HG02763 (cell line): ENCODE data around the gene UPF2.
"Not testable (repeated sequence)": the region's sequence is repeated elsewhere in the genome, so short reads cannot be mapped to it uniquely, and the experiment has no call there.

Source experiments
- ATAC-seq: cut with Tn5 transposase; IDR thresholded peaks from one replicate; pipeline ENCODE4 v1.9.1; 2021; ENCODE audit warnings: mild to moderate bottlenecking, moderate library complexity; ENCODE audit not compliant: unreplicated experiment

Gene UPF2

DNA sequence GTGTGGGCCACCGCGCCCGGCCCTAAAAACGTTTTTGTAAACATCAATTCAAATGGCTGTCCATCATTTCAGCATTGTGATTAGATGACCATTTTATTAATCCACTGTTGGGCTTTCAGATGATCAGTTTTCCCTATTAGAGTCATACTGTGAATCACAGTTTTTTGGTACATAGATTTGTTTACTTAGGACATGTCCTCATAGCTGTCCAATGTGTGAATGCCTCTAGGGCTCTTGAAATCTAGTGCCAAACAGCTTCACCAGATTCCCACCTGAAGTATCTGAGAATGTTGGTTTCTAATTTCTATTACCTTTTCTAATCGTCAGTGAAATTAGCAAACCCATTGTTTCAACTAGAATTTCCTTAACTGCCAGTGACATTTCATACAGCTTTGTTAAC lies 66.8 kb downstream of the UPF2 start:
- ATAC-seq, result no peak

DNA sequence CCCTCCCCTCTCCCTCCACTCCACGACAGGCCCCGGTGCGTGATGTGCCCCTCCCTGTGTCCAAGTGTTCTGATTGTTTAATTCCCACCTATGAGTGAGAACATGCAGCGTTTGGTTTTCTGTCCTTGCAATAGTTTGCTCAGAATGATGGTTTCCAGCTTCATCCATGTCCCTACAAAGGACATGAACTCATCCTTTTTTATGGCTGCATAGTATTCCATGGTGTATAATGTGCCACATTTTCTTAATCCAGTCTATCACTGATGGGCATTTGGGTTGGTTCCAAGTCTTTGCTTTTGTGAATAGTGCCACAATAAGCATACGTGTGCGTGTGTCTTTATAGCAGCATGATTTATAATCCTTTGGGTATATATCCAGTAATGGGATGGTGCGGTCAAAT lies 70.1 kb downstream of the UPF2 start:
- not testable (repeated sequence) for ATAC-seq

DNA sequence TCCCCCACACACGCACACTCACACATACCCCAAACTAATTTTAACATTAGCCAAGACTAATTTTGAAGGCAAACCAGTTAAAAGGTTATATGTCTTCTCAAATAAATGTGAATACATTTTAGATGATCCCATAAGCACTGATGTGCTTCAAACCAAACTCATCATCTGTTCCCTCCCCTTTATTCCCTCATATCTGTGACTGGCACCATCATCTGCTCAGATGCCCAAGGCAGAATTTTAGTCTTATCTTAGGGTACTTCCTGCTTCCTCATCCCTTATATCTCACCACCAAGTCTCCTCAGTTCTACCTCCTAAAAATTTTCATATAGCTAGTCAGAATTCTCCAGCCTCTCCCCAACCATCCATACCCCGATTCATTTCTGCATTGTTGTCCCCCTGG lies 80.4 kb downstream of the UPF2 start:
- ATAC-seq, result no peak

DNA sequence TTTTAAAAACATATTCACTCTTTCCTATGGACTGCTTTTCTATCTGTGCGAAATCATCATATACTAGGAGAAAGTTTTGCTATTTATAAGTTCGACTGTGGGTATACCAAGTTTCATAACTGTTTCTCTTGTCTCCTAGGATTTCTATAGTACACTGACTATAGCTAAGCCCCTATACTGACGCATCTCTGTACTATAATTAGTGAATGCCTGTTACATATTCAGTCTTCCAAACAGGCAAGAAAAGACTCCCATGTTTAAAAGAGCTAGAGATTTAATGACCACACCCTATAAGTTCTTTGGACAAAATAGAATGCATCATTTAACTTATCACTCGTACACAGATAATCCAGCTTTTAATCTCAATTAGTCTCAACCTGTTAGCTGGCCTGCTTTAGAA lies 80.8 kb downstream of the UPF2 start:
- ATAC-seq, result no peak

DNA sequence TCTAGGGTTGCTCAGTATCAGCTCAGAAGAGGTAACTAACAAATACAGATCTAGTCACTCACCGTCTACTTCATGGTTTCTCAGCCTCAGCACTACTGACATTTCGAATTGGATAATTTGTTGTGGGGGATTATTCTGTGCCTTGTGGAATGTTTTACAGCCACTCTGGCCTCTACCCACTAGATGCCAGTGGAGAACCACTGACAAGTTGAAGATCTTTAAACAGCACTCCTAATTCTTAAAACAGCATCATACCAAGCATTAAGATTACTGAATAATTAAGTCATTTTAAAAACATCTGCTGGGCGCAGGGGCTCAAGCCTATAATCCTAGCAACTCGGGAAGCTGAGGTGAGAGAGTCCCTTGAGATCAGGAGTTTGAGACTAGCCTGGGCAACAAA lies 82.6 kb downstream of the UPF2 start:
- ATAC-seq, result no peak

DNA sequence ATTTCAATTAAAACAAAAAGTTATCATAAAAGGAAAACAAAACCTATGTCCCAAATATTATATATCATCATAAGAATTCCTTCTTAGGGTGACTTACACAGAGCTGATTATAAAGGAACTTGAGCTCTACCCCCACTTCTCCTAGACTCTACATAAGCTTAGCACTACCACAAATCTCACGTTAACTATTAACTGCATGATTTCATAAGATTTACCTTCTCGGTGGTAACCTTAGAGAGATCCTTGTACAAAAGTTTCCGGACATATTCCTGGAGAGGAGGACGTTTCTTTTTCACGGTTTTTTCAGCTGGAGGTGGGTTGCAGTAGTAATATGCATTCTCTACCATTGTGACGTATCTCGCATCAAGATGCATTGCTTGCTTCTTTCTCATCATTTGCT lies 83.7 kb downstream of the UPF2 start:
- ATAC-seq, result no peak

DNA sequence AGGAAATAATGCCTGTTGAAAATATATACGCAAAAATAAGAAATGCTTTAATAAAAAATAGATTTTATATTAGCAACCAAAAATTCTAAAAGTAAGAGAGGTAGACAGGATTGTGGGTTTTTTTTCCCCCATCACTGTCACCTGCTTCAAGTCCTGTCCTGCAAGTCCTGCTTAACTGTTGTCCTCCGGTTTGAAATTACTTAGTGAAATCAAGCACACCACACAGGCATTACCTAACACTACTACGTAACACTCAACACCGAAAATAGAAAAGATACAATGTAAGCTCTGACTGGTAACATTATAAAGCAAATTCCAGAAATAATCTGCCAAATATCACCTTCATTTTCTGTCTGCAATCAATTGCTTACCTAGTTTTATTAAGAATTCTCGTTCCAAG lies 90.9 kb downstream of the UPF2 start:
- no peak for ATAC-seq

DNA sequence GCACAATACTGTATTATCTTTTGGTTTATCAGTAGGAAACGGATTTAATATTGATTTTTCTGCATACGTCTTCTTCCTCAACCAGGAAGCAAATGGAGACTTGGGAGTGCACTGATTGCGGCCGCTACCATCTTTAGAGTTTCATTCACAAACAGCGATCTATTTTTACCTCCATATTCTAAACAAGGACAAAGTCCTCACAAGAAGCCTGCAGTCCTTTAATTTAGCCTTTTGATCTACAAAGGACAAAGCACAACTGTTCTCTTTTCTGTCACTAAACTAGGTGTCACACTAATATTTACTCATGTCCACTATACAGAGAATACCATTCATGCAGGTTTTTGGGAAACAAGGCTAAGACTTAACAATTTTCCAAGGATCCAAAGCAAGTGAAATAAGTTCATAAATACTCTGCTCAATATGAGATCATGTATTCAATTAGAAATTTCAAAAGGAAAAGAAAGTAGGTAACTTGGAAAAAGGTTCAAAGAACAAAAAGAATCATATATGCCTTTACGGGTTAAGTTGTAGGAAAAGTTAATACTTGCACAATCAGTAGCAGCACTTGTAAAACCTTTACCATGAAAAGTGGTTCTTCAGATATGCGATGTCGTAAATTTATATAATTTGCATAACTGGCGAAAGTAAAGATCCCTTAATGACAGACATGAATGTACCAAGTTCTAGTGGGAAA lies 92.1 kb downstream of the UPF2 start:
- ATAC-seq, result no peak

DNA sequence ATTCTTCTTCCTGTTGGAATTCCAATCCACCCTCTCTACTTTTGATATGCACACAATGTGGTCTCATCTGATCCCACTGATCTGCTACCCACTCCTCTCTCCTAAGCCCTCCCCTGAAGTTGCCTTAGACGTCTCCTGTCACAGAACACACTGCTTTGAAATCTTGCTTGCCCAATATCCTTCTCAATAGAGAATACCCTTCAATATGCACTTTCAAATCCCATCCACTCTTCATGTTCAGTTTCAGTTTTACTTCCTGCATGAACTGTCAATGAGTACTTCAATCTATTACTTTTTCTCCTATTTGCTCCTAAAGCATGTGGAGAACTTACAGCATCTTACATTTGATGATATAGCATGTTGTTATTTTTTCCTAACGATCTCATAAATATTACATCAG lies 93.5 kb downstream of the UPF2 start:
- no peak for ATAC-seq

DNA sequence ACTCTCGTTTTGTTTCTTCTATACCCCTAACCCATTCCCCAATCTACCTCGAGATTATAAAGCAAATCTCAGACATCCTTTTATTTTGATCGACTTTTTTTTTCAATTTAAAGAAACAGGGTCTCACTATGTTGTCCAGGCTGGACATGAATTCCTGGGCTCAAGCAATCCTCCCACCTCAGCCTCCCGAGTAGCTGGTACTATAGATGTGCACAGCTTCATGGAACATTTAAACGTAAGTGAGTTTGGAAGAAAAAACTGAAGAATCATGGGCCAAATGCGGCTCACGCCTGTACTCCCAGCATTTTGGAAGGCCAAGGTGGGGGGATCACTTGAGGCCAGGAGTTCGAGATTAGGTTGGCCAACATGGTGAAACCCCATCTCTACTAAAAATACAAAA lies 96.0 kb downstream of the UPF2 start:
- ATAC-seq, result no peak

DNA sequence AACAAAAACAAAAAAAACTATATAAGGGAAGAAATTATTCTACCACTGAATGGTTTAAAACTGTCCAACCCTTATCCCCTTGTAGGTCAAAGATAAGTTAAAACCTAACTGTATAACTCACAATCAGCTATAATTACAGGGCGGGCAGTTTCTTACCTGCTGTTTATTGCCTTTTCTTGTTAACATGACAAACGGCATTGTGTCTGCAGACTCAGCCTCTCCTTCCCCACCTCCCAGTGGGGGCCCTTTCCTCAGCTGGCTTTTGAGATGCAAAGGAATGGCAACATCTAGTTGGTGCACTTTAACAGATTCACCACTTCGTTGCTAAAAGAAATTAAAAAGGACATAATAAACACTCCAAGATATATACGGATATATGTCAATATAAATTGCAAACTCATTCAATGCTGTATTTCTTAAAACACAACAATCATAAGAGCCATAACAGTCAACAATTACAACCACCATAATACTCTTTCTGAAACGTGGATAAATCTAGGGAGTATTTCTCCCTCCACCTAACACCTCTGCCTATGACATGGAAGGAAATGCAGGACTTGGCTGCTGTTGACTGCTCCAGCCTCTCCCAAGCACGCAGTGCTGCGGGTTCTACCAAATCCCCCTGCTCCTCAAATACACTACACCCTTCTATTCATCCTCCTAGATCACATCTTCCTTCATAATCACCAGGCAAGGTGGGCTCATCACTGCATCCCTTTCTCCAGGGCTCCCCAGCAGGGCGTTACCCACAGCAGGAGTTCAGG lies 106.0 kb downstream of the UPF2 start:
- no peak for ATAC-seq

DNA sequence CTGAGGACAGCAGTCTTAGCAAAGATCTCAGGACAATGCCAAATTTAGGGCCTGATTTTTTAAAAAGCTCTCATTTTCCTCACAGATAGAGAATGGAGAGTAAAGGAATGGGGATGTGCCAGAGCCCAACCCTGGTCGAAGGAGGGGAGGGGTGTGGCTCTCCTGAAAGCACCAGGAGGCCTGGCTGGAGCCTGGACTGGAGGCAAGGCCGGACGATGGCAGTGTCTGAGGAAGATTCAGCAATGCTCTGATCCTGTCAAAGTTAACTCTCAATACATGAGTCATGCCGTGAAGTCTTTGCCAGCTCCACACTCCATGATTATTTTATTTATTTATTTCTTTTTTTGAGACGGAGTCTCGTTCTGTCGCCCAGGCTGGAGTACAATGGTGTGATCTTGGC lies 108.3 kb downstream of the UPF2 start:
- ATAC-seq, result no peak

DNA sequence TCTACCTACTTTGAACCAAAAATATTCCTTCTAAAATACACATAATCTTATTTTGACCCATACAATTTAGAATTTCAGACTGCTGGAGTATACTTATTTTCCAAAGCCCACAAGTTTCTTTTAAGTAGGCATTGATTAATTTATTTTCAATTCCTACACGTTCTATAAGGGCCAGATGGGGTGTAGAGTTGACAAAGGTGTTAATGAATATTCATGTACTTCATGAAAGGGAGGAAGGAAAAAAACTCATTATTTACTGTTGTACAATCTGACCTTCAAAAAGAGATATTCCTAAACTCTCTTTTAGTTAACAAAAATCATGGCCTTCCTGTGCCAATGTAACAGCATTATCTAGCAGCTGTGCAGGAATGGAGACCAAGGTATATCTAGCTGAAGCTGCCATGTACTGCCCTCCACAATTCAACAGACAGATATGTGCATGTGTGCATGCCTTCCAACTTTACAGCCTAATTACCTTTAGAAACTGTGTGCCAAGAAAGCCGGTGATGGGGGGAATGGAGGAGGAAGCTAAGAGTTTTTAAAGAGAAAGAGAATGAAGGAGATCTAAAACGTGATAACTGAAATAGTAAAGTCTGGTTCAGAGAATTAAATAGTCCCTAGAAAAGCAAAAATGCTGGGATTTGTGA lies 108.9 kb downstream of the UPF2 start:
- ATAC-seq, result no peak

DNA sequence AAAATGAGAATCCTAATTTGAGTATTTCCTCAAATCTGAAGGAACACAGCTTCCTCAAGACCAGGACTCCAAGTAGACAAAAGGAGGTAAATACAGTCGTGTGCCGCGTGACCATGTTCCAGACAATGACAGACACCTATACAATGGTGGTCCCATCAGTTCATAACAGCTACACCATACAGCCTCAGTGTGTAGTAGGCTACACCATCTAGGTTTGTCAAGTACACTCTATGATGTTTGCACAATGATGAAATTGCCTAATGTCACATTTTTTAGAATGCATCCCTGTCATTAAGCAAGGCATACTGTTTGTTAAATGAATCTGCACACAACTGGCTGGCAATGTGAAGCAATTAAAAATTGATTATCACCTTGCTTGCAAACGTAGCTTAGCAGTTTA lies 111.6 kb downstream of the UPF2 start:
- no peak for ATAC-seq

DNA sequence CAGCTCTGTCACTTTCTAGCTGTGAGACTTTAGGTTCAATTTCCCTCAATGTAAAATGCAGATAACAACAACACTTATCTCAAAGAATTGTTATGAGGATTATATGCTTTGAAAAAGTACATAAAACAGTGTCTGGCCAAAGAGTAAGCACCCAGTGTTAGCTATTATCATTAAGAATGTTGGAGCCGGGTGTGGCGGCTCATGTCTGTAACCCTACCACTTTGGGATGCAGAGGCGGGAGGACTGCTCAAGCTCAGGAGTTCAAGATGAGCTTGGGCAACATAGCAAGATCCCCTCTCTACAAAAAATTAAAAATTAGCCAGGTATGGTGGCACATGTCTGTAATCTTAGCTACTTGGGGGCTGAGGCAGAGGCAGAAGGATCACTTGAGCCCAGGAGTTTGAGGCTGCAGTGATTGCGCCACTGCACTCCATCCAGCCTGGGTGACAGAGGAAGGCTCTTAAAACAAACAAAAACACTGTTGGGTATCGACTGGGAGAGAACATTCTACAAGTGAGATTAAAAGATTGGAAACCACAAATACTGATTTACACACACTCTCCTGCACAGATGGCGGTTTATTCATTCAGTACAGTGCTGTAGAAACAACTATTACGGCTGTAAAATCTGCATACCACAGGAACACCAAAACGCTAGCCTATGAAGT lies 112.2 kb downstream of the UPF2 start:
- ATAC-seq, result no peak

DNA sequence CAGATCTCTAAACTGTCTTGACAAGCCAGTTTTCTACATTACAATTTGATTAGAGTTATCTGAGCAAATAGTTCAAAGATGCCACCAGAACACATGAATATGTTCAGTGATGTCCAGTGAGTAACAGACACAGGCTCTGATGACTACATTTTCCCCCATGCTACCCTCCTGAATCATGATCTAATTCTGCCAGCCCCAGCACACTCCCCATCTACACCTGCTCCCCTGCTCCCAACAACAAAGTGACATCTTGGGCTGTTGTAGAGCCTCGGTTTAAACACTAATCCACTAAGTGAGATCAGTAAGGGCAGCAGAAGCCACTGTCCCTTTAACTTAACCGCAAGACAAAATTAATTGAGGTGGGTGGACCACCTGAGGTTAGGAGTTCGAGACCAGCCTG lies 114.9 kb downstream of the UPF2 start:
- ATAC-seq, result no peak

DNA sequence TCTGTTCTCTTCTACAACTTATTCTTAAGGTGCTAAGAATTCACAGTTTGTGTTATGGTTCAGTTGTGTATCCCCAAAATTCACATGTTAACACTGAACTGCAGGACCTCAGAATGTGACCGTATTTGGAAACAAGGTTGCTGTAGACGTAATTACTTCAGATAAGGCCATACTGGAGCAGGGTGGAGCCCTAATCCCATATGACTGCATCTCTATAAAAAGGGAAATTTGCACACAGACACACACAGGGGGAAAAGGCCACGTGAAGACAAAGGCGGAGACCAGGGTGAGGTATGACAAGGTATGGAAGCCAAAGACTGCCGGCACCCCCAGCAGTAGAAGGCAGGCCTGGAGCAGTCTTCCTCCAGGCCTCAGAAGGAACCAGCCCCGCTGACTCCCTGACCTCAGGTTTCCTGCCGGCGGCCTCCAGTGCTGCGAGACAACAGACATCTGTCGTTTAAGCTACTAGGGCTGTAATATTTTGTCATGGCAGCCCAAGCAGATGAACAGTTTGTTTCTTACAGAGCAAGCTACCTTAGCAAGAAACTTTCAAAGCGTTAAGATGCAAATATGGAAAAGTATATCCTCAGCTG lies 120.7 kb downstream of the UPF2 start:
- no peak for ATAC-seq

DNA sequence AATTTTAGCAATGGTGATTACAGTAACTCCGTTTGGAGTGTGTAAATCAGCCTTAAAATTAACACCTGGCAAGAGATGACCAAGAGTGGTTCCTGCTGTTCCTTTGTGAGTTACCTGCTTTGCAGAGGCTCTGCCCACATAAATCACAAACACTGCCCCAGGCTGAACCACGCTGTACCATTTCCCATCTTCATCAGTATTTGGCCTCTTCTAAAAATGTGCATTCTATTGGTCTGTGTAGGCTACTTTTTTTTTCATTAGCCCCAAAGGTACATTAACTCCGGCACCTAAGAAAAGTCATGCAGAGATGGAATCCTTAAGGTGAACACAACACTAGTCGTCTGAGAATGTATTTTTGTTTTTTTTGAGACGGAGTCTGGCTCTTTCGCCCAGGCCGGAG lies 123.3 kb downstream of the UPF2 start:
- ATAC-seq, result no peak

DNA sequence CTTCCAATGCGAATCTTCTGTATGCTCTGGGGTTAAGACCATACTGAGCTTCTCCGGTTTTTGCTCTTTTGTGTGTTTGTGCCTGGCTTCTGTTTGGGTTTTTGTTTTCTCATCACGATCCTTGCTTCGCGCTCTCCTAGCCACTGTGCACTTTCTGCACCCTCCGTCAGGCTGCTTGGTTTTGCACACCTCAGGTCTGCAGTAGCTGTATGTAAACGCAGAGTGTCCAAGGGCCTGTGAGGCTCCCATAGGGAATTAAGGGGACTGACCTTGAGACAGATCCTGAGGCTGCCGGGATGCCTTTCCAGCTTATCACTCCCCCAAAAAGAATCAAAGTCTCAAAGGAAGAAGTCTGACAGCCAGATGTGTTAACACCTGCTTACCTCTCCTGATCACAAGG lies 124.2 kb downstream of the UPF2 start:
- no peak for ATAC-seq

DNA sequence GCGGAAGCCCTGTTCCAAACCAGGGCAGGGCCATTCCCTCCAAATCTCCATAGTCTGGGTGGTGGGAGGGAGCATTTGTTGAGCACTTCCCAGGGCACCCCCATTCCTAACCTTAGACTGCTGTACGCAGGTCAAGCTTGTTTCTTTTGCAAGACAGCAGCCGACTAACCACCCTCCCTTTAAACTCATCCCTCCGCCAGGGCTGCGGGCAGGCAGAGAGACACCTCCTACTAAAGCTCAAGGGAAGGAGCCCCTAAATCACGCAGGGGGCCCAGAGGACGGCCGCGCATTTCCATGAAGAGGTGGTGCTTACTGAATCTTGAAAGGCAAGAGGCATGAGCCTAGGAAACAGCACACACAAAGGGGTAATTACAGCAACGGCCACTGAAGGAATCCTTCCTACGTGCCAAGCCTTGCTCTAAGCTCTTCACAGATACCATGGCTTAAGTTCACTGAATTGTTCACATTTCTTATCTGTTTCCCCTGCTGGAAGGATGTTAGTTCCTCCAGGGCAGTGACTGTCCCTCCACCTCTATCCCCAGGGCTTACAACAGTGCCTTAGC lies 129.4 kb downstream of the UPF2 start:
- no peak for ATAC-seq

DNA sequence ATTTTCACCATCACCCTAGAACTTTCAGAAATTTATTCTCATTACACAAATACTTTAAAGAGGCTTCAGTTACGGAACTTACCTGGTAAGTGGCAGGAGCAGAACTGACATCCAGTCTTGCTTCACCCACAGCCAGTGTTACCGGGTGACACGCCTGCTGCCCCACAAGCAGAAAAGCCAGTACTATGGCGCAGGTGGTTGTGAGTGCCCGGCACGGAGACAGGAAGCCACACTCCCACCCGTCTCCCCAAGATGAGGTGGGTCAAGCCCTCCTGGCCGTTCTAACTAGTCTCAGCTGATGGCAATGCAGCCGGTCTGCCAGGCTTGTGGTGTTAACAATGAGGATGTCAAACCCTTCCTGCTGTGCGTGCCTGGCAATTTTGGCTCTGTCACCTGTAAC lies 132.5 kb downstream of the UPF2 start:
- no peak for ATAC-seq
